ENCODE results near the gene MAGEA9B.
"Not testable (repeated sequence)": the region's sequence is repeated elsewhere in the genome, so short reads cannot be mapped to it uniquely, and the experiment has no call there.

MAGEA9B gene

GRCh38 chrX:149570668-149571067 is 16.6 kb downstream of the MAGEA9B start:
- DNase-seq, result no peak

DNA sequence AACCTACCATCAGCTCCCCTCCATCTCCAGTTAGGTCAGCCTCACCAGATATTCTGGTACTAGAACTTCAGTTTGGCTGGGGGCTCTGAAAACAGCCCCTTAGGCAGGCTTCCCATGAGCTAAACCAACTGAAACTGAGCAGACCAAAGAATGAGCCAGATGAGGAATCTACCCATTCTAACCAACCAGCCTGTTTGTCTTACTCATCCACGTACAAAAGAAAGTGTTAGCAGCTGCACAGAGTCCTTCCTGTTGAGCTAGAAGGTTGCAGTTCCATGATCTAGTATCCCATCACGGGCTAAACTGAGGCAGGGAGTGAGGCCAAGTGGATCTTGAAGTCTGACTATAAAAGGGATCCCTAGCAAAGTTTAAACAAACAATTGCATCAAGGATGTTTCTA is 17.5 kb downstream of the MAGEA9B start:
- DNase-seq, result no peak

- DNase-seq, result no peak
Observed at GRCh38 chrX:149568701-149569296, 18.5 kb downstream of the MAGEA9B start.

GRCh38 chrX:149567621-149568417 is 19.4 kb downstream of the MAGEA9B start:
- DNase-seq, result no peak

GRCh38 chrX:149563359-149563758 is 23.9 kb downstream of the MAGEA9B start:
- DNase-seq, result no peak

GRCh38 chrX:149555251-149555650 is 32.0 kb downstream of the MAGEA9B start:
- DNase-seq, result not testable (repeated sequence)

GRCh38 chrX:149551939-149552248 is 35.4 kb downstream of the MAGEA9B start:
- DNase-seq, result not testable (repeated sequence)

GRCh38 chrX:149551245-149551938 is 35.9 kb downstream of the MAGEA9B start:
- not testable (repeated sequence) for DNase-seq

GRCh38 chrX:149550454-149550853 is 36.8 kb downstream of the MAGEA9B start:
- DNase-seq, result not testable (repeated sequence)

DNA sequence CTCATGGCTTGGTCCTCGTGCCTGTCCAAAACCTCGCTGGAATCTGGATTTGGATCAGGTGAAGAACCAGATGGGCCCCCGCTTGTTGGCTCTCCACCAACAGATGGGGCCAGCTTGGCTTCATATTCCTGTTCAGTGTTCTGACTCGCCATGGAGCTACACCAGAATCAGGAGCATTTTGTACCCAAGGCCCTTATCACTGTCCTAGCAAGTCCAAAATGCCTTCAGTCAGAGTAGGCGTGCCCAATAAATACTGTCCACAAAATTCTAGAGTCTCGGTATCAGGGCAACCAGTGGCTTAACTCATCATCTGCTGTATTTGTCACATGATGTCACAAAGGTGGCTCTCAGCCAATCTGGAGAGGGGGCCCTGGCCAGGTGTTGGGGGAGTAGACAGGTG is 37.6 kb downstream of the MAGEA9B start, which contains the start of gene HSFX3:
Gene HSFX3, minus strand, starts transcription at position 224 of the 400 bp plus-strand sequence. Its CDS starts 72 bp downstream, at position 152.
- not testable (repeated sequence) for DNase-seq

GRCh38 chrX:149547782-149548181 is 39.5 kb downstream of the MAGEA9B start:
- not testable (repeated sequence) for DNase-seq

DNA sequence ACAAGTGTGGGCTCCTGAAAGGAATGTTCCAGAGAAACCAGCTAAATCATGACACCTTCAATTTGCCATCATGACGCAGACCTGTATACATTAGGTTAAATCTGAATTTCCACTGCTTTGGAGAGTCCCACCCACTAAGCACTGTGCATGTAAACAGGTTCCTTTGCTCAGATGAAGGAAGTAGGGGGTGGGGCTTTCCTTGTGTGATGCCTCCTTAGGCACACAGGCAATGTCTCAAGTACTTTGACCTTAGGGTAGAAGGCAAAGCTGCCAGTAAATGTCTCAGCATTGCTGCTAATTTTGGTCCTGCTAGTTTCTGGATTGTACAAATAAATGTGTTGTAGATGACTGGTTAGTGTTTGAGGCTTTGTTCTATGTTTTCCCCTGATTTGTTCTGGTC is 40.3 kb downstream of the MAGEA9B start:
- DNase-seq, result not testable (repeated sequence)

DNA sequence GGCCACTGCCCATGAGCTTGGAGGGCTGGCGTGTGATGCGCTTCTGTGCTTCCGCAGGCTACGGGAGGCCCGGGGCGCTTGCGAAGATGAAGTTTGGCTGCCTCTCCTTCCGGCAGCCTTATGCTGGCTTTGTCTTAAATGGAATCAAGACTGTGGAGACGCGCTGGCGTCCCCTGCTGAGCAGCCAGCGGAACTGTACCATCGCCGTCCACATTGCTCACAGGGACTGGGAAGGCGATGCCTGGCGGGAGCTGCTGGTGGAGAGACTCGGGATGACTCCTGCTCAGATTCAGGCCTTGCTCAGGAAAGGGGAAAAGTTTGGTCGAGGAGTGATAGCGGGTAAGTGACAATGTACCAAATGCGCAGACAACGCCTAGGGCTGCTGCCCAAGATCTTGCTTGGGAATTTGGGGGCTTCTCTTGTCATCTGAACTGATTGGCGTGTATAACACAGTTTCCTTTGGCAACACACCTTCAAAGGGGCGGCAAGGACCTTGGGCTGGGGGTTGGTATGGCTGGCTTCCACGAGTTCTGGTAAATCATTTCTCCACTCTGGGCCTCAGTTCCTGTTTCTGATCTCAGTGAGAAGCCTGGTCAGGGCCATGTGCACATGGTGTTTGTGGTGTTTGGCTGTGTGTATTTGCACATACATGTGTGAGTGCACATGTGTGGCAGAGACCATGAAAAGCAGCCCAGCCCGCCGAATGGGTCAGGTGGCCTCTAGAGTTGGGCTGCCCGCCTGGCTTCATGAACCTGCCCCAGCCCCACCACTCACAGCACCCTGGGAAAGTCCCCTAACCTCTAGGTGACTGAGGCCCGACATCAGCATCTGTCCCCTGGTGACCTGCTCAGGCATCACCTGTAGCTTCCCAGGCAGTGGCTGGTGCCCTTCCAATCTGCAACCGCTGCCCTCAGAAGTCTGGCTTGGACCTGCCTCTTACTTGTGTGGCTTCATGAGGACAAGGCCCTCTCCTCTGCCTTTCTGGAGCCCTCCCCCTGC is 41.4 kb downstream of the MAGEA9B start:
- DNase-seq, result not testable (repeated sequence)

DNA sequence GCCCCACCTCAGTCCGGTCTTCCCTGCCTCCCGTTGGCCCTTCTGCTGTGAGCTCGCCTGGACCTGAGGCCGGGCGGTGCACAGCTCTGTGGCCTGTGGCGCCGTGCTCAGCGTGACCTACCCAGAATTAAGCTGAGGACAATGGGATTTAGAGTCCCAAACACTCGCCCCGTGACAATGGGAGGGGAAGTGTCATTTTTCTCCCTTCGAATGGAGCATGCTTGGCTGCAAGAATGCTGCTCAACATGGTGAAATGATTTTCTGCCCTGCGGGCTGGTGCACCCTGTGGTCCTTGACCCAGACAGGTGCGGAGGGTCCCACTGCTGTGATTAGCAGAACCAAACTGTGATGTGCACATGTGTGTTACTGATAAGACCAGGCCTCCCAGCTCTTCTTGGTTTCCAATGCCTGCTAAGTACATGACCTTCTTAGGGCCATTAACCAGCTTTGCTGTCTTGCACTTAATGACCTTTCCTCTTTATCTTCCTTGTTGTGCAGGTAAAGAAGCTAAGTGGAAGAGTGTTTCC is 45.7 kb downstream of the MAGEA9B start:
- DNase-seq, result no peak

DNA sequence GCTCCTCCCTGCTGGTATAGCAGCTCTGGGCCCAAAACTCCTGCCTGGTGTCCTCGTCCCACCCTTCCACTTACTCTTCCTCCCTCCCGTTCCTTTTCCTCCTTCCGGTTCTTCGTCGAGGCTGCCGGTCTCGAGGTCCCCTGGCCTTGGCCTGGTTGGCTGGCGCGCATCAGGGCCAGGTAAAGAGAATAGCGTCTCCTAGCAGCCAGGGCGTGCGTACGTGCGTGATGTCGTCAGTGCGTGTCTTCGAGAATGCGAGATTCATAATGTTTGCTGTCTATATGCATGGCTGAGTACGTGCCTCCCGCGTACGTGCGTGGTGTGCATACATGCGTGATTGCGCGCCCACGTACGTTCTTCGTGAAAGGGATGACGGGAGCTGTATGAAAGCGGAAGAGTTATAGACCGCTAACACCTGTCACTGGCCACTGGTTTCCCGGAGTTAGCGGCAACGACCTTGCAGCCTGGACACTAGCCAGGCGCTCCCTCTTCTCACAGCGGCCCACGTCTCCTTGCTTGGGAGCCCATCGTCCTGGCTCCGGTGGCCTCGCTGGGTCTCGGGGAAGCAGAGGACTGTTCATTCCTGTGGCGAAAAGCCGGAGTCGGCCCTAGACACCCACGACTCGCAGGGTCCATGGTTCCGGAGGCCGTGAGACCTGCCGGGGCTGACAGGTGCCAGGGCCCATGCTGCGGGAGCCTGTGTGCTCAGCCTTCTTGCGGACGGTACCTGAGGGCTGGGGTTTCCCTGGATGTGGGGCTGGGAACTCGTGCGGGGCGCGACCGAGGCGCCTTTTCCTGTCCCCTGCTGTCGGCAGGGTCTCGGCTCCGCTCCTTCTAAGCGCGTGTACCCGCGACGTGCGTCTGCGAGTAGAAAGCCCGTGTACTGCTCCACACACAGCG is 46.4 kb downstream of the MAGEA9B start, which contains the start of gene EOLA1:
Gene EOLA1, plus strand, starts transcription at position 392 of the 900 bp plus-strand sequence. CDS start 4,619 bp downstream, outside the sequence.
- peak; percentile 88 for DNase-seq

GRCh38 chrX:149540131-149540620 is 47.1 kb downstream of the MAGEA9B start:
- peak; percentile 61 for DNase-seq

- peak; percentile 76 for DNase-seq
Observed at GRCh38 chrX:149539283-149540130, 47.8 kb downstream of the MAGEA9B start.

GRCh38 chrX:149537474-149537873 is 49.8 kb downstream of the MAGEA9B start:
- DNase-seq, result not testable (repeated sequence)

DNA sequence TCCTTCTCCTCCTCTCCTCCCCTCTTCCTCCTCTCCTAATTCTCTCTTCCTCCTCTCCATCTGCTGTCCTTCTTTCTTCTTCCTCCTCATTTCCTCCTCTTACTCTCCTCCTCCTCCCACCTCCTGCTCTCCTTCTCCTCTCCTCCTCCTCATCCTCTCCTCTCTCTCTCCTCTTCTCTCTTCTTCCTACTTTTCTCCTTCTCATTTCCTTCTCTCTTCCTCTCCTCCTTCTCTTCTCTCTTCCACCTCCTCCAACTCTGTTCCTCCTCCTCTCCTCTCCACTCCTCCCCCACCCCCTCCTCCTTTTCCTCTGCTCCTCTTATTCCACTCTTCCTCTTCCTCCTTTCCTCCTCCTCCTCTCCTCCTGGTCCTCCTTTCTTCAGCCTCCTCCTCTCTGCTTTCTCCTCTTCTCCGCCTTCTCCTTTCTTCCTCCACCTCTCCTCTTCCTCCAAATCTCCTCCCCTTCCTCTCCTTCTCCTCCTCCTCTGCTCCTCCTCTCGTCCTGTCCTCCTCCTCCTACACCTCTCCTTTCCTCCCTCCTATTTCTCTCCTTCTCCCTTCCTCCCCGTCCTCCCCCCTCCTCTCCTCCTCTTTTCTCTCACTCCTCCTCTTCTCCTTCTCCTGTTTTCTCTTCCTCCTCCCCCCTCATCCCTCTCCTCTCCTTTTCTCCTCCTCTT is 52.2 kb downstream of the MAGEA9B start:
- DNase-seq, result not testable (repeated sequence)

Measured in GF-D8 (cell line).